T-helper 1 cell treated with Interleukin-12 subunit alpha and Interleukin-12 subunit beta and Interleukin-4 antibody, amounts not matched to agents 30 ng/mL and 1 ng/mL, for 36 hours (primary cell): Measurements from ENCODE around the gene LHFPL3. TPM values are rescaled to one million over a fixed set of nuclear protein-coding genes. Genes with fewer than 3 reads are reported as not detected.
"Not testable (repeated sequence)": the region's sequence is repeated elsewhere in the genome, so short reads cannot be mapped to it uniquely, and the experiment has no call there.

ENCODE experiments used
- intact Hi-C: fragments of 100-400 bp; cut with micrococcal nuclease; formaldehyde crosslinking; loops from one replicate; pipeline ENCODE4 v1.15.1; 2024
- total RNA-seq: library from RNA; stranded (reverse); gene quantifications from 2 replicates; pipeline ENCODE4 v1.2.3, GENCODE V29; 2022

The LHFPL3 gene
- total RNA-seq, 1 donor from 2014 or later, result not detected

DNA sequence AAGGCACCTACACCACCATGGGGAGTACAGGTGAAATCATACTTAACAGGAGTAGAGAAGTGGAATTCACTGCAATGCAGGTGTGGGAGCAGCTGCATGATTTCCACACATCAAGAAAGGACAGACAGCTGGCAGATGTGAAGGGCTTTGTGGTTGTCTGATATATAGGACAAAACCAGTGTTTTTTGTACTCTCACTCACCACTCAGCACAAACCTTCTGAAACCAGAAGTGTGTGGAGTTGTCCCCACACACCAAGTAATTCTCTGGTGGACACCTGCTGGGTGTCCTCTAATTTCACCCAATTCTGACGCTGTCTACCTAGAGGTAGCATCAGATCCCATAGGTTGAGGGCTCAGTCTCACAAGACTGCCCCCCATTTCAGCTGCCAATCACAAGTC is 357.9 kb downstream of the LHFPL3 start:
- intact Hi-C loops, result no loop called here

DNA sequence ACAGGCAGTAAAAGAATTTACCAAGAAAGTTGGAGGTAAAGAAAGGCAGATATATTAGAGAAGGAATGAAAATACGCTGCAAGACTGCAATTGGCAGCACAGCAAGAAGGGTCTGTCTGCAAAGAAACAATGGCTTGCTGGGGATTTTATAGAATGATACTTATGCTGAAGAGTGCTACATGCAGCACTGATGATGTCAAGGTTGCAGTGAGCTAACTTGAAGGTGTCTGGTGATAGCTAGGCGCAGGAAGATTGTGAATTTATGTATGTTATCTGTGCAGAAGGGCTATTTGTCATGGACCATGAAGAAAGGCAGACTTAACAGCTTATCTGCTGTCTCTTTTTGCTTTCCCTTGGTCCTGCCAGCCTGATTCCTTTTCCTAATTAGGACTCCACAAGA is 366.3 kb downstream of the LHFPL3 start:
- intact Hi-C loops, result no loop called here

DNA sequence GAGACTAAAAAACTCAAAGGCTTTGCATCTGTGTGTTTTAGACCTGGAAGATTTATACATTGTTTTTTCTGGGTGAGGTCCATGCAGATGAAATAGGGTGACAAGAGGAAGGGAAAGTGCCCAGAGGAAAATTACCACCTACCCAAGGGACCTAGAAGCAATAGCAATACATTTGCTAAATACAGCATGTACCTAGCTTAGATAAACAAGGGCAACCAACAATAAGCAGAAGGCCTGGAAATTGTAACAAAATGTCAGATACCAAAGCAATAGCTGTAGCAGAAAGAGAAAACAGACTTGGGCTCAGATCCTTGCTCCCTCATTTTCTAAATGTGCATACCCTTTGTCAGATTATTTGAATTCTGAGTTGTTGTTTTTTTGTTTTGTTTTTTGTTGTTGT is 367.2 kb downstream of the LHFPL3 start:
- intact Hi-C loops, result no loop called here

DNA sequence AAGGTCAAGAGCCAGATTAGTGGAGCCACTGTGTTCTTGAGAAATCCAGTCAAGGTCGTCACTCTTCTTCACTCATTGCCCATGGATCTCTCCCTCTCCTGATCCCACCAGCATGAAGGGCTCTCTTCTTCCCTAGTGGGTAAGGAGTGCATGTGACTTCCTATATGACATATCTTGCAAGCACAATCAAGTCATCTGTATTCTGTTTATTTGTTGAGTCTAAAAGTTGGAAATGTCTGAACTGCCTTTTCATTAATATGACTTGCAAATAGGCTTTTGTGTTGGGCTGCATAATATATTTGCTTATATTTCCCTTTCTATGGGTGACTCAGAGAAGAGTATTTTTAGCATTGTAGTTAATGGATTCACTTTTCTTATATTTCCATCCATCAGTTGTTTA is 371.9 kb downstream of the LHFPL3 start:
- intact Hi-C loops, result no loop called here

DNA sequence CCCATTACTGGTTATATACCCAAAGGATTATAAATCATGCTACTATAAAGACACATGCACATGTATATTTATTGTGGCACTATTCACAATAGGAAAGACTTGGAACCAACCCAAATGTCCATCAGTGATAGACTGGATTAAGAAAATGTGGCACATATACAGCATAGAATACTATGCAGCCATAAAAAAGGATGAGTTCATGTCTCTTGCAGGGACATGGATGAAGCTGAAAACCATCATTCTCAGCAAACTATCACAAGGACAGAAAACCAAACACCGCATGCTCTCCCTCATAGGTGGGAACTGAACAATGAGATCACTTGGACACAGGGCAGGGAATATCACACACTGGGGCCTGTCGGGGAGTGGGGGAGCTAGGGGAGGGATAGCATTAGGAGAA is 392.6 kb downstream of the LHFPL3 start:
- intact Hi-C loops, result not testable (repeated sequence)

DNA sequence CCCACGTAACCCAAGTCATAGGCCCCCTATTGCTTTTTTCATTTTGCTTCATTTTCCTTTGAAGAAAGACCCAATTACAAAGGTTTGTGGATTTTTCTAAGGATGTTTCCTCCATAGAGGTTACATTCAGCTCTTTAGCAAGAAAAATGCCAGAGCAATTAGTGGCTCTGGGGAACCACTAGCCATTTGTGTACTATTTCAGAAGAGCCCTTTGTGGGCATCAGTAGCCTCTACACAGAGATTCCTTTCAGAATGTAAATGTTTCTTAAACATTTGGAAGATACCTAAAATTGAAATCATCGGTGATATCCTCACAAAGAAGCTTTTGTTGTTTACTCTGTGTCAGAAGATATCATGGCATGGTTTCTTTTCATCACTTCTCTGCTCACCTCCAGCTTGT is 394.6 kb downstream of the LHFPL3 start:
- intact Hi-C loops, result no loop called here

DNA sequence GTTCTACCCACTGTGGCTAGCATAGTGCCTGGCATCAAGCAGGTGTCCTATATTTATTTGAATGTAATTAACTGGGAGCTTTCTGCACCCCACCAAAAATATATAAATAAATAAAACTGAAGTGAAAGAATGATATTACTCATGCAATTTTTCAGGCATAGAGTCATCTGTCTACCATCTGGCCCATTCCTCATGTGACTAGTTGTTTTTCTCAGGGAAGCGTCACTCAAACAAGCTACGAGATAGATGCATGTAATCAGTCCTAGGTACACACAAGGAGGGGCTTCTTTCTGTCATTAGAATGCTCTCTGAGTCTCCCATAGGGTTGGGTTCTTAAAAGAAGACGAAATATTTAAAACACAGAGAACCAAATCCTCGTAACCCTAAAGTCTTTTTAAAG is 430.1 kb downstream of the LHFPL3 start:
- intact Hi-C loops, result no loop called here

DNA sequence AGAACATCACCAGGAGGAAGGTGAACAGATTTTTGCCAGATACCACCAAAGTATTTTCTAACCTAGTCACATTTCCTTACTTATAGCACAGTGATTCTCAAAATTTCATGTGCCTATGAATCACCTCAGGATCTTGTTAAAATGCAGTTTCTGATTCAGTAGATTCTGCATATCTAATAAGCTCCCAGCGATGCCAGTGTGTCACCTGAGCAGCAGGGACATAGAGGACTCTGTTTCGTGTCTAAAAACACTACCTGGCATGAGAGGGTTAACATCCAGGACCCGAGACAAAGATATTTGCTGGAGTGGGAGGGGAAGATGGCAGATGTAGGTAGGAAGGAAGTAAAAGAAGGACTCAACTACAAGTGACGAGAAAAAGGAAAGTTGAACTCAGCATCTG is 433.5 kb downstream of the LHFPL3 start:
- intact Hi-C loops, result no loop called here

DNA sequence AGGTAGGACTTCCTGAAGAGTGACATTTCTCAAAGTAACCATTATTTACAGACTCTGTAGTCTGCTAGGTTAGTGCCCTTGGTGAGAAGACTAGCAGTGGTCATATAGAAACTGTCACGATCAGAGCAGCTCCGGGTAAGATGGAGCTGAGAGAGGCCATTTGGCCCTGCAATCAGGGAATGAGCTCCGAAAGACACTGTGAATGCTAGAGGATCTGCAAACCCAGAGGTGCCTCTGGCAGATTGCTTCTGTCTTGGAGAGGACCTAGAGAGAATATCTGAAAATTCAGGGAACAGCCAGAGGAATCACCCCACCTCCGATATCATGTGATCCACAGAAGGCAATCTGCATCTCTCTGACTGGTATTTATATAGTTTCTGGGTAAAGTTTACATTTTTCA is 438.7 kb downstream of the LHFPL3 start:
- intact Hi-C loops, result no loop called here

DNA sequence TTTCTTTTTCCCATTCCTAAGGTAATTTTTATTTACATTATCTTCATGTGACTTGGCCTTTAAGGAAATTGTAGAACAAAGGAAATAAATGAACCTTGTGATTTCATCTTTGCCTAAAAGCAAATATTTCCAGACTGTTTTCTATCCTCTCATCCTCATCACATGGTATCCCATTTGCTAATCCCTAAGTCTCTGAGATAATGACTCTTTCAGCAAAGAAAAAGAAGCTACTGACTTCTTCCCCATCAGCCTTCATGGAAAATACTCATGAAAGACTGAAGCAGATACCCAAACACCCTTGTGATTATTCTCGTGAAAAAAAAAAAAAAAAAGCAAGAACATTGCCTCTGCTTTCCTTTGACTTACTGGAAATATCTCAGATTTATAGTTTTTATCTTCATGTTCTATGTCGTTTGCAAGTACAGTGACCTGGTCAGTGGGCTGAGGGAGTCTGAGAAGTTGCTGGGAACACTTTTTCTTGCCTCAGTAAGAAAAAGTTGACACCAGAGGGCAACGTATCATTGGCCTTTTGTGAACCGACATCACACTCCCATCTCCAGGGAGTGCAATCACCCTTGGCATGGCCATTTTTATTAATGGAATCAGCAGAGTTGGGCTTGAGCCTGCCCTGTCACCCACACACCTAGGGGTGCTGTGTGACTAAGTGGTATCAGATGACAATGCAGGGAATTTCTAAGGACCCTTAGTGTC is 439.6 kb downstream of the LHFPL3 start:
- intact Hi-C loops, result no loop called here

DNA sequence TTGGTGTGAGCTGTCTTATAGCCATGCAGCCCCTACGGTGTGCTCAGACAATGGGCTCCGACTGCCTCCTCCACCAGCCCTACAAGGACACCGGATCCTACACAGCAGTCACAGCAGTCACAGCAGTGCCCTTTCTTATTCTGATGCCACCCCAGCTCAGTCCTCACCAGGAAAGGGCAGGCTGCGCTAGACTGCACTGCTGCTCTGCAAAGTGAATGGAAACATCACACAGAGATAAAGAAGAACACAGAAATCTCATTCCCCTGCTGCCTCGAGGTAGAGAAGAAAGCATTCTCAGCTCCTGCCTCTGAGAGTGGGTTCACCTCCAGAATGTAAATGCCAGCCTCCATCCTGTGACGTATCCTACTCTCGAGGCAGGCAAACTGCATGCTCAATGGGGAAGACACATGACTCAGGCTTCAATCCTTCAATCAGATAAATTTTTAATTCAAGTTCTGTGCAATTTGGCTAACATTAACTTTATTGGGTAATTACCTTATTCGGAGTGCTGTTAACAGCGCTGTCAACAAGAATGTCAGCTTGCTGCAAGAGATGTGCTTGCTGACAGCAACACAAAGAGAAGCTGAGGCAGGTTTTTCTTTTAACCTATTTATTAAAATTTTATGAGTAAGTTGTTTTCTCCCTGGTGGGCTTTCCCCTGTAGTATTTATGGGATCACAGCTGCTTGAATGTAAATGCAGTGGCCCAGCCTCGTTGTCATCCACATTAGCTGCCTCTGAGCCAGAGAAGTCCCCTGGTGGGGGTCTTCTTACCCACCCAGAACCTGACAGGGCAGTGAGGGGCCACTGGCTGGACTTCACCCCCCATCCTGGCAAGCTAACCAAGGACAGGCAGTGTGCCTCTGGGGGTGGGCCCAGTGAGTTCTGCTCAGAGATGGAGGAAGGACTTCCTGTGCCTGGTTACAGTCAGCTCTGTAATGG is 444.3 kb downstream of the LHFPL3 start:
- intact Hi-C loops, result no loop called here

DNA sequence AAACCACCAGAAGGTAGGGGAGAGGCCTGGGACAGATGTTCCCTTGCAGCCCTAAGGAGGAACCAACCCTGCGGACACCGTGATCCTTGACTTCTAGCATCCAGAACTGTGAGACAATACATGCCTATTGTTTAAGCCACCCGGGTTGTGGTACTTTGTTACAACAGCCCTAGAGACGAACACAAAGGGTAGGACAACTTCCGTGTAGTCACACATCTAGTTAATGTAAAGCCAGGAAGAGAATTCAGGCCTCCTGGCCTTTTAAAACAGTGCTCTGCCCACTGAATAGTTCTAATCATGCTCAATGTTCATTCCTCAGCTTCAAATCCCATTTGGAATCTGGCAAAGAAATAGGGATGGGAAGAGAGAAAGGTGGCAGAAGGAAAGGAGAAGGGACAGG is 445.4 kb downstream of the LHFPL3 start:
- intact Hi-C loops, result no loop called here

DNA sequence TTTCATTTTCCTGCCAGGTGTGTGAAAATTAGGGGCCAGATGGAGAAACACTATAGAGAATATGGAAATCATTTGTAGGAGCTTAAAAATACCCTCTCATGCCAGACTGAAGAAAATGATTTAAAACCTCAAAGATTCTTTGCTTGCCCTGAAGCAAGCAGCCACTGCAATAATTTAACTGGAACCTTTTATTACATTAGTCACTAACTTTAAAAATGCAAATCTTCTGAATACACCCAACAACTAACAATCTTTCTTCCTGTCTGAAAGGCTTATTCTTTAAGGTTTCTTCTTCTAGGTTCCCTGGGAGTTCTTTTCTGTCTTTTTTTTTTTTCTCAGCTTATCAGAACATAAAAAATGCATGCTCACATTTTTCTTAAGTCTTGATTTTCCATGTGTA is 447.1 kb downstream of the LHFPL3 start:
- intact Hi-C loops, result no loop called here

DNA sequence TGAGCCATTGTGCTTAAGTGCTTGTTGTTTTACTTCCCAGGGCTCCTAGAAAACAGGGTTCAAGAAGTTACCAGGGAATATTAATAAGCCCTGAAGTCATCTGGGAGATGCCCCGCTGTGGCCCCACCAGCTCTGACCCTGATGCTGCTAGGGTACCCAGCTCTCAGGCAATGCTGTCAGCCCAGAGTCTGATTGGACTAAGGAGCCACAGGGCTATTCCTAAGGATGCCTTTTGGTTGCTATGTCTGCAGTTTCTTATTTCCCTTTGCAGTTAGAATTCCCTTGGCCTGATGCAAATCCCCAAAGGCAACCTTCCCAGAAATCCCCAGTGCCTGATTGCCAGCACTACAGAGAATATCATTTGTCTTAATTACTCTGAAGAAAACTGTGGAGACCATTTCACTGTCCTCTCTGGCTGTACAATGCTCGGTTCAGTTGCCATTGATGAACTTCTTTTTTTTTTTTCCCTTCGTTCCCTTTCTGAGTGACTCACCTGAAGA is 448.9 kb downstream of the LHFPL3 start:
- intact Hi-C loops, result no loop called here

DNA sequence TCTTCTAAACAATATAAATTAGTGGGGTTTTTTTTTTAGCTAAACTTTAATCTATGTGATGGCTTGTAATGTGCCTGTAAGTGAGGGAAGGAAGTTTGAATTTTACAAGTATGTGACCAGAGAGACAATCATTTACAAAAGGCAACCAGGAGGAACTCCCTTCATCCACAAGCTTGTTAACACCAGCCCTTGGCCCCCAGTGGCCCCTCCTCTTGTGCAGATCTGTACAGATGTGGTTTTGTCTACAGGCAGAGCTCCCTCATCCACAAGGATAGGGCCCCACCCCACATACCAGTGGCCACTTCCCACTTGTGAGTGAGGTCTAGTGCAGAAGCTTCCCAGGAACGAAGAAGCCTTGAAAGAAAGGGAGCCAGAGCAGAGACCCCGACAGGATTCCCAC is 451.5 kb downstream of the LHFPL3 start:
- intact Hi-C loops, result no loop called here

DNA sequence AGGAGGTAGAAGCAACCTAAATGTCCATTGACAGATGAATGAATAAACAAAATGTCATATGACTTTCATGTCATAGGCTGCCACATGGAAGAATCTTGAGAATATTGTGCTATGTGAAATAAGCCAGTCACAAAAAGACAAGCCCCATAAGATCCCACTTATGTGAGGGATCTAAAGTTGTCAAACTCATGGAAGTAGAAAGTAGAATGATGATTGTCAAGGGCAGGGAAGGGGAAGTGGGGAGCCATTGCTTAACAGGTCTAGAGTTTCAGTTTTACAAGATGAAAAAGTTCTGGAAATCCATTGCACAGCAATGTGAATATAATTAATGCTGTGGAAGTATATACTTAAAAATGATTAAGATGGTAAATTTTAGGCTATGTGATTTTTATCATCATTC is 456.3 kb downstream of the LHFPL3 start:
- intact Hi-C loops, result no loop called here

DNA sequence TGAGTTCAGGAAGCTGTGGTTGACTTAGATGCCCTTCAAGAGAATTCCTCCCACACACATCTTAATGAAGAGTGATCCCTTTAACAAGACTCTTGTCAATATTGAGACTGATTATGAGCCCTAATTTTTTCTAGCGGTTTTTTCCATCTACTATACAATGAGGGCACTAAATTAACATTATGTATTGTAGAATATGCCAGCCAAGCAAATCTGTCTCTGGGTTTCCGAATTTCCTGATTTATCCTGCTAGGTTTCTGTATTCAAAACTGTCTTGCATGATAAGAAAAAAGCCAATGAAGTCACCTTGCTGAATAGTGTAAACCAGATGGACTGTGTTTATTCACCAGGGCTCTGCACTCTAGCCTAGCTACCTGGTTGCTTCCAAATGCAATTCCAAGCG is 461.4 kb downstream of the LHFPL3 start:
- intact Hi-C loops, result no loop called here

DNA sequence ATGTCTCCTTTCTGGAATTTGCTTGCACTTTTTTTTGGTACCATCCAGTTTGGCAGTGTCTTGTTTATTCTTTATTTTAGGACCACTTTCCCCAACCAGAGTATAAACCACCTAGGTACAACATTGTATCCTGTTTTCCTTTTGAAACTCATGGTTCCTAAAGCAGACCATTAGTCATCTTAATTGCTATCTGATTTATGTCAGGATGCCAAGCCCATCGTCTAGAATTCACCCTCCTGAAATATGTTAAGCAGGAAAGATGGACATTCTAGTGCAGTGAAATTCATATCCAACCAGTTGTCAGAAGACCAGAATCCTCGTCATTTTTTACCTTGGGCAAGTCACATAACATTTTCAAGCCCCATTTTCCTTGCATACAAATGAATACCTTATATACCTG is 462.0 kb downstream of the LHFPL3 start:
- intact Hi-C loops, result no loop called here

DNA sequence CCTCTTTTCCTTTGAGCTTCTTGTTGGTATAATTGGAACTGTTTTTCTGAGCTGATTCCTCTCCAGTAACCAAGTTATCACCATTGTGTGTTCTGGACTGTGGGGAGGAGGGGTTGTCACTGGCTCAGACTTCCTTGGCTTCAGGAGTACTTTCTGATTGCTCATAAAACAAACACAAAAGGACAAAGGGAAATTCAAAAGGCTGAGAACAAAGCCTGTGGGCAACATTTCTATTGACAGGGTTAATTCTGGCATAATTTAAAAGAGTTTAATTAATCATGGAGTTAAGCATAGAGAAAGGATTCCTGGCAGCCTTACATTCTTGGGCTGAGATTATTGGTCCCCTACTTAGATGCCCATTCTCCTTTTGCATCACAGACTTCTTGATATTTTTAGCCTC is 462.7 kb downstream of the LHFPL3 start:
- intact Hi-C loops, result no loop called here

DNA sequence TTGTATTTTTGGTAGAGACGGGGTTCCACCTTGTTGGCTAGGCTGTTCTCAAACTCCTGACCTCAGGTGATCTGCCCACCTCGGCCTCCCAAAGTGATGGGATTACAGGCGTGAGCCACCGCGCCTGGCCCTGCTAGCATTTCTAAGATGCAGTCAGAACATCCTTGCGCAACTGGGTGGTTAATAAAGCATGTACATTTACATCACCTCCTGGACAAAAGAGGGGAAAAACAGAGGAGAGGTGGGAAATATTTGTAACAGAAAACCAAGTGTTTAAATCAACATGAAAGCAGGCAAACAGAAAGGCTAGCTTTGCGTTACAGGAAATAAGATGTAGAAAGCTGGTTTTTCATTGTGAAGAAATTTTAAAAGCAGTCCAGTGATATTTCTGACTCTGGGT is 464.7 kb downstream of the LHFPL3 start:
- intact Hi-C loops, result no loop called here

DNA sequence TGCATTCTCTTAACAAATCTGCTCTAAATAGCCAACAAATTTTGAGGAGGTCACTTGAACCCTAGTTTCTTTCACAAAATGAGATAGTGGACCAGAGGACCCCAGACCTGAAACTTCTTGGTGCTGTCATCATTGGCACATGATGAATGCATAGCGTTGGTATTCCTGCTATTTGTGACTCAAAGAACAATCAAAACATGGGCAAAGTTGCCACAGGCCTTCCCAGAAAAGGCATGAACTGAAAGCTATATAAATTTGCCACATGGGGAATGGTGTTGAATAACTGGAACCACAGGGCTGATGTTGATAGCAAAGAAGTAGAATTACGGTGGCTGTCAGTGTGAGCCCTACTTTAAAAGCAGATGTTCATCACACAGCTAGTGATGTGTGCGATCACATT is 465.8 kb downstream of the LHFPL3 start:
- intact Hi-C loops, result no loop called here

DNA sequence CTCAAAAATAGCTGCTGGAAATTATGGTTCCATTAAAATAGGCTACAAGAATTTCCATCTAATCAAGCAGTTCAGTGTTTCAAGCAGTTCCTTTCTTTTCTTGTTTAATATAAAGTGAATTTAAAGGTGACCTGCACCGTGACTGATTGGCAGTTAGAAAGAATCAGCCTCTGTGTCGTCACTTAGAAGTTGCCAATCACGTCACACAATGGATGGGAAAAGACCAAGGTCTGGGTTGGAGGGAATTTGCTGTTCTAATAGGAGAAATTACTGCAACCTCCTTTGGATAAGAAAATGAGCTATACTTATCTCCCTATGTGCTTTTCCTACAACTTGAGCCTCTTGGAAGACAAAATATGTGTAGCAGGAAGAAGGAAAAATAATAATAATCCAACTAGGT is 466.2 kb downstream of the LHFPL3 start:
- intact Hi-C loops, result no loop called here

DNA sequence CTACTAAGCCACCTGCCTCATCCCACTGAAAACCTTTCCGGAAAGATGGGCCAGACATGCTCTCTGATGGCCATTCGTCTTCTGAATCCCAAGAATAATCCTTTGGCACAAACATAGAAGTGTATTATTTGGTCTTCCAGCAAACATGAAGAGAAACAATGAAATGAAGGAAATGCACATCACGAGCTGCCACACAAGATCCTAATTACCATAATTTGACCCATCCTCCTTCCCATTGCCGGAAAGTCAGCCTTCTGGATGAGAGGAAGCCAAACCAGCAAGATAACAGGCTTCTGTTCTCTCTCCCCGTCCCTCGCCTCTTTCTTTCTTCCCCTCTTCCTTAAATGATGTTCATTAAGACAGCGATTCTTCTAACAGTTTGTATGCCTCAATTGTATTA is 466.7 kb downstream of the LHFPL3 start:
- intact Hi-C loops, result no loop called here
